Endothelial cell of umbilical vein (primary cell): ENCODE data around the gene SEMA3A. TPM values are rescaled to one million over a fixed set of nuclear protein-coding genes. Genes with fewer than 3 reads are reported as not detected.

ENCODE experiments used
- BruUV-seq: library from RNA; stranded (reverse); fragments of 400-500 nt; replicated peaks from 2 replicates; lab custom pipeline; 2021; lab: Mats Ljungman, UMichigan
- CTCF ChIA-PET: fragments of 300-600, 350-600 bp; sonication (Branson Sonifier 250); formaldehyde crosslinking; loops from one replicate; lab custom pipeline; 2021; ENCODE audit warnings: antibody characterized with exemption, inconsistent platforms; lab: Charles Lee
- POLR2A ChIA-PET: fragments of 300-600, 350-600 bp; sonication (Branson Sonifier 250); formaldehyde crosslinking; loops from one replicate; lab custom pipeline; 2021; ENCODE audit warnings: antibody characterized with exemption, inconsistent platforms; lab: Charles Lee
- DNase-seq: peaks from one replicate; pipeline ENCODE4 v3.0.0-alpha.2; 2011; ENCODE audit warnings: low read depth, low spot score
- FAIRE-seq: peaks from 2 replicates; lab custom pipeline; 2011; peaks lifted over from hg19 to GRCh38; lab: Jason Lieb, UNC
- H2AFZ ChIP-seq: 2 replicates; pipeline ENCODE4 v1.6.0; 2012; ENCODE audit warnings: low read depth, low read length, control low read depth, inconsistent platforms
- H3K27ac ChIP-seq: 2 replicates; pipeline ENCODE4 v1.5.1; 2011; ENCODE audit warnings: low read depth, mild to moderate bottlenecking, control low read depth, low read length, moderate library complexity; ENCODE audit not compliant: insufficient read depth
- H3K27me3 ChIP-seq, 2 experiments: 2 replicates each; pipeline versions ENCODE4 v1.6.0 to v1.6.1; 2011; ENCODE audit warnings: low read length in 2 of 2, mixed read lengths in 1 of 2; ENCODE audit not compliant: control insufficient read depth in 2 of 2, insufficient read depth in 2 of 2
- H3K36me3 ChIP-seq, 2 experiments: 2 replicates in 1 of 2; 3 replicates in 1 of 2; pipeline ENCODE4 v1.5.1; 2011; ENCODE audit warnings: low read length in 2 of 2, mild to moderate bottlenecking in 1 of 2, moderate library complexity in 1 of 2; ENCODE audit not compliant: control insufficient read depth in 2 of 2, insufficient read depth in 2 of 2; ENCODE audit errors: extremely low read depth in 1 of 2
- H3K4me1 ChIP-seq: 3 replicates; pipeline ENCODE4 v1.5.1; 2011; ENCODE audit warnings: mild to moderate bottlenecking, low read length; ENCODE audit not compliant: control insufficient read depth, insufficient read depth; ENCODE audit errors: extremely low read depth
- H3K4me2 ChIP-seq: 2 replicates; pipeline ENCODE4 v1.6.1; 2011; ENCODE audit warnings: low read length, control low read depth, mixed read lengths; ENCODE audit not compliant: insufficient read depth
- H3K4me3 ChIP-seq, 3 experiments: fragments of 200-600 bp in 1 of 3; sonication (generic), shearing (Covaris generic) in 1 of 3; replicated peaks in 1 of 3; 2 replicates each; pipeline ENCODE4 v1.5.1; 2011 to 2016; ENCODE audit warnings: control low read depth in 3 of 3, low read length in 3 of 3, mild to moderate bottlenecking in 2 of 3, inconsistent platforms in 1 of 3, low read depth in 1 of 3, moderate library complexity in 1 of 3; ENCODE audit not compliant: insufficient read depth in 1 of 3
- H3K79me2 ChIP-seq: 2 replicates; pipeline ENCODE4 v1.6.0; 2012; ENCODE audit warnings: low read length, inconsistent platforms; ENCODE audit not compliant: control insufficient read depth, insufficient read depth
- H3K9ac ChIP-seq: replicated peaks from 2 replicates; pipeline ENCODE3; 2011; ENCODE audit warnings: low read length, control low read depth; ENCODE audit not compliant: insufficient read depth; ENCODE audit errors: extremely low read depth
- H3K9me1 ChIP-seq: replicated peaks from 3 replicates; pipeline ENCODE4 v1.6.0; 2011; ENCODE audit warnings: mild to moderate bottlenecking, low read length; ENCODE audit not compliant: control insufficient read depth, insufficient read depth; ENCODE audit errors: extremely low read depth
- H3K9me3 ChIP-seq: replicated peaks from 2 replicates; pipeline ENCODE4 v1.5.1; 2012; ENCODE audit warnings: low read length, inconsistent platforms; ENCODE audit not compliant: control insufficient read depth, insufficient read depth
- H4K20me1 ChIP-seq: replicated peaks from 2 replicates; pipeline ENCODE3; 2011; ENCODE audit warnings: mild to moderate bottlenecking, low read length; ENCODE audit not compliant: control insufficient read depth, insufficient read depth; ENCODE audit errors: extremely low read depth
- EZH2 ChIP-seq: IDR thresholded peaks from 2 replicates; pipeline ENCODE4 v1.6.1; 2012; ENCODE audit warnings: borderline replicate concordance, low read depth, mild to moderate bottlenecking, moderate library complexity, low read length, inconsistent platforms; ENCODE audit not compliant: severe bottlenecking
- FOS ChIP-seq: IDR thresholded peaks from 2 replicates; pipeline ENCODE4 v1.6.1; 2011; ENCODE audit warnings: mild to moderate bottlenecking, low read length, moderate library complexity, borderline replicate concordance; ENCODE audit not compliant: insufficient read depth
- GATA2 ChIP-seq: IDR thresholded peaks from 2 replicates; pipeline ENCODE4 v1.7.0; 2011; ENCODE audit warnings: low read depth, mild to moderate bottlenecking, moderate library complexity, mixed read lengths, low read length; ENCODE audit not compliant: insufficient read length, insufficient read depth
- JUN ChIP-seq: IDR thresholded peaks from 2 replicates; pipeline ENCODE4 v1.6.1; 2011; ENCODE audit warnings: borderline replicate concordance, low read depth; ENCODE audit not compliant: insufficient read length, insufficient read depth
- MAX ChIP-seq: IDR thresholded peaks from 2 replicates; pipeline ENCODE4 v1.6.1; 2011; ENCODE audit not compliant: insufficient read depth, insufficient read length
- MYC ChIP-seq: IDR thresholded peaks from one replicate; pipeline ENCODE4 v1.6.1; 2011; ENCODE audit warnings: mild to moderate bottlenecking, low read depth, low read length
- POLR2A ChIP-seq: IDR thresholded peaks from 2 replicates; pipeline ENCODE4 v1.6.1; 2012; ENCODE audit warnings: low read depth, mild to moderate bottlenecking, control low read depth, low read length
- POLR2AphosphoS5 ChIP-seq: IDR thresholded peaks from 2 replicates; pipeline ENCODE4 v1.6.1; 2012; ENCODE audit warnings: low read depth, mild to moderate bottlenecking, control low read depth, low read length, moderate library complexity; ENCODE audit not compliant: insufficient read depth
- dilution Hi-C: fragments of 300-500 bp; cut with MboI; formaldehyde crosslinking; loops from one replicate; pipeline ENCODE4 v1.15.0; 2019; ENCODE audit warnings: low sequenced_read_pairs; ENCODE audit not compliant: extremely low pct_ligation_motif_present
- intact Hi-C: fragments of 100-400 bp; cut with micrococcal nuclease; formaldehyde crosslinking; loops from one replicate; pipeline ENCODE4 v1.10.0; 2022
- polyA plus RNA-seq, 4 experiments: library from polyadenylated mRNA; depleted of rRNA in 3 of 4; stranded (reverse) in 3 of 4; unstranded in 1 of 4; fragments of >200 nt; gene quantifications; 2 replicates each; pipeline versions ENCODE4 v1.2.1 to v1.2.3, GENCODE V29; 2011 to 2012; ENCODE audit warnings: missing spikeins in 1 of 4
- total RNA-seq: library from RNA; stranded (reverse); gene quantifications from 2 replicates; pipeline ENCODE4 v1.2.3, GENCODE V29; 2021
- TF ChIP-seq, protein P1 (sequence below), 2 donors: IDR thresholded peaks; 1 replicate in 1 of 2; 2 replicates in 1 of 2; pipeline ENCODE4 v1.5.1; 2011; ENCODE audit warnings: low read length in 2 of 2, mild to moderate bottlenecking in 2 of 2, moderate library complexity in 2 of 2, control low read depth in 1 of 2, inconsistent platforms in 1 of 2, low read depth in 1 of 2; ENCODE audit not compliant: insufficient read depth in 1 of 2; ENCODE audit errors: extremely low read depth in 1 of 2

Gene SEMA3A
- total and polyA plus RNA-seq, 2 donors (not counting 3 experiments of a cell fraction or from before 2014, with no cell fraction given), result 0.68 to 1.2 TPM

DNA sequence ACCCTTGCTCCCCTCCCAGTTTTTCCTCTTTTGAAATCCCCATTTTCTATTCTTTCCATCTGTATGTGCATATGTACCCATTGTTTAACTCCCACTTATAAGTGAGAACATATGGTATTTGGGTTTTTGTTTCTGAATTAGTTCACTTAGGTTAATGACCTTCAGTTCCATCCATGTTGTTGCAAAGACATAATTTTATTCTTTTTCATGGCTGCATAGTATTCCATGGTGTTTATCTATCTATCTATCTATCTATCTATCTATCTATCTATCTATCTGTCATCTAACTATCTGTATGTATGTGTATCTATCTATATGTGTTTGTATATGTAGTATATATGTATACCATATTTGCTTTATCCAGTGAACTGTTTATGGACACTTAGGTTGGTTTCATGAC lies 281.4 kb downstream of the SEMA3A start:
- Histone ChIP-seq H3K4me2 (no peak overlapping the region), H2AFZ (no peak overlapping the region), H3K9me3 (no peaks in the 10 kb centered on the region), H3K36me3 (no peaks in the 10 kb centered on the region), H3K9me1 (no peaks in the 10 kb centered on the region), H4K20me1 (no peaks in the 10 kb centered on the region), H3K9ac (no peak overlapping the region), H3K27me3 (no peaks in the 10 kb centered on the region), H3K79me2 (no peaks in the 10 kb centered on the region), H3K4me1 (no peaks in the 10 kb centered on the region), H3K4me3 (no peak overlapping the region), H3K27ac (no peak overlapping the region)
- intact Hi-C loops (no loop called here), dilution Hi-C loops (no loop called here)
- no TSS peak for BruUV-seq
- no peak for DNase-seq
- ChIA-PET CTCF (no interaction called here), POLR2A (no interaction called here)
- TF ChIP-seq MAX, result no peak
- no peak for TF ChIP-seq FOS
- TF ChIP-seq POLR2A, result no peak
- FAIRE-seq, result no peak

DNA sequence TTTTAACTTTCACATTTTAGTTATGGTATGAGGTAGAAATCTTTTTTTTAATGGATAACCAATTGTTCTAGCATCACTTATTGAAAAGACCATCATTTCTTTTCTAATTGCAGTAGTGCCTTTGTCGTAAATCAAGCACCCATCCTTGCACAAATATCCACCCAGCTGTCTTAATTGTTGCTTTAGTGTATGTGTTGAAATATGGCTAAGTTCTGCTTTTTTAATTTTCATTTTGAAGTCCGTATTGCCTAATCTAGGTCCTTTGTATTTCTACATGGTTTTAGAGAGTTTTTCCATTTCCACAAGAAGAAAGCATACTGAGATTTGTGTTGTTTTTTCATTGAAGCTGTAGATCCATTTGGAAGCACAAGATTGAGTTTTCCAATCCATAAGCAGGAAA lies 286.1 kb downstream of the SEMA3A start:
- no peak for TF ChIP-seq POLR2AphosphoS5
- no peak for TF ChIP-seq EZH2
- TF ChIP-seq MAX, result no peak
- TF ChIP-seq MYC, result no peak
- no peak for TF ChIP-seq FOS
- no peak for TF ChIP-seq JUN
- TF ChIP-seq GATA2, result no peak
- TF ChIP-seq POLR2A, result no peak
- TF ChIP-seq, protein P1, sequence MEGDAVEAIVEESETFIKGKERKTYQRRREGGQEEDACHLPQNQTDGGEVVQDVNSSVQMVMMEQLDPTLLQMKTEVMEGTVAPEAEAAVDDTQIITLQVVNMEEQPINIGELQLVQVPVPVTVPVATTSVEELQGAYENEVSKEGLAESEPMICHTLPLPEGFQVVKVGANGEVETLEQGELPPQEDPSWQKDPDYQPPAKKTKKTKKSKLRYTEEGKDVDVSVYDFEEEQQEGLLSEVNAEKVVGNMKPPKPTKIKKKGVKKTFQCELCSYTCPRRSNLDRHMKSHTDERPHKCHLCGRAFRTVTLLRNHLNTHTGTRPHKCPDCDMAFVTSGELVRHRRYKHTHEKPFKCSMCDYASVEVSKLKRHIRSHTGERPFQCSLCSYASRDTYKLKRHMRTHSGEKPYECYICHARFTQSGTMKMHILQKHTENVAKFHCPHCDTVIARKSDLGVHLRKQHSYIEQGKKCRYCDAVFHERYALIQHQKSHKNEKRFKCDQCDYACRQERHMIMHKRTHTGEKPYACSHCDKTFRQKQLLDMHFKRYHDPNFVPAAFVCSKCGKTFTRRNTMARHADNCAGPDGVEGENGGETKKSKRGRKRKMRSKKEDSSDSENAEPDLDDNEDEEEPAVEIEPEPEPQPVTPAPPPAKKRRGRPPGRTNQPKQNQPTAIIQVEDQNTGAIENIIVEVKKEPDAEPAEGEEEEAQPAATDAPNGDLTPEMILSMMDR (IDR thresholded peaks at IDR 0.05; ENCODE audit: extremely low read depth in 1 of 2, insufficient read depth in 1 of 2, low read depth in 1 of 2, low read length in 2 of 2), result no peak
- BruUV-seq, result no TSS peak

More for the DNA sequence above, 286.1 kb downstream of the SEMA3A start:
- dilution Hi-C loops, result no loop called here
- H3K27ac ChIP-seq, result no peak overlapping the region
- ChIA-PET POLR2A (no interaction called here), CTCF (no interaction called here)
- intact Hi-C loops, result no loop called here
- no peaks in the 10 kb centered on the region for H3K4me1 ChIP-seq
- DNase-seq, result no peak
- H3K79me2 ChIP-seq, result no peaks in the 10 kb centered on the region
- H3K4me2 ChIP-seq, result no peak overlapping the region
- H4K20me1 ChIP-seq, result no peaks in the 10 kb centered on the region
- no peak overlapping the region for H3K9ac ChIP-seq
- H3K4me3 ChIP-seq, result no peak overlapping the region
- FAIRE-seq, result no peak
- no peaks in the 10 kb centered on the region for H3K36me3 ChIP-seq
- H3K27me3 ChIP-seq, result no peaks in the 10 kb centered on the region
- H2AFZ ChIP-seq, result no peak overlapping the region
- H3K9me1 ChIP-seq, result no peaks in the 10 kb centered on the region
- H3K9me3 ChIP-seq, result no peaks in the 10 kb centered on the region
